Breast epithelium (tissue), 4 donors: Measurements from ENCODE around the gene TMCC1. TPM values are rescaled to one million over a fixed set of nuclear protein-coding genes. Genes with fewer than 3 reads are reported as not detected.
"Not testable (repeated sequence)": the region's sequence is repeated elsewhere in the genome, so short reads cannot be mapped to it uniquely, and the experiment has no call there.

Experiments
- DNase-seq, 2 donors: peaks; one replicate each; pipeline ENCODE4 v3.0.0-alpha.2; 2019; ENCODE audit warnings: low spot score in 2 of 2
- H3K27ac ChIP-seq, 2 donors: fragments of 200-600 bp; sonication (generic) in 1 of 2; one replicate each; pipeline ENCODE4 v1.5.1; 2016 to 2019; ENCODE audit warnings: mild to moderate bottlenecking in 1 of 2
- H3K27me3 ChIP-seq, 2 donors: fragments of 200-600 bp; sonication (generic) in 1 of 2; one replicate each; pipeline versions ENCODE4 v1.5.1 to v1.6.0; 2017 to 2019; ENCODE audit warnings: control low read depth in 1 of 2, mild to moderate bottlenecking in 1 of 2
- H3K36me3 ChIP-seq: fragments of 200-600 bp; one replicate; pipeline ENCODE4 v1.5.1; 2019
- H3K4me1 ChIP-seq, 2 donors: fragments of 200-600 bp; sonication (generic); one replicate each; pipeline ENCODE4 v1.5.1; 2016 to 2019; ENCODE audit warnings: control low read depth in 1 of 2
- H3K4me3 ChIP-seq, 3 donors: fragments of 200-600 bp; sonication (generic); 1 replicate in 2 of 3; 2 replicates in 1 of 3; pipeline ENCODE4 v1.5.1; 2016 to 2019; ENCODE audit warnings: mild to moderate bottlenecking in 3 of 3, moderate library complexity in 2 of 3
- H3K9me3 ChIP-seq, 2 donors: fragments of 200-600 bp; sonication (generic) in 1 of 2; one replicate each; pipeline ENCODE4 v1.5.1; 2016 to 2019; ENCODE audit warnings: control low read depth in 1 of 2
- CTCF ChIP-seq, 3 donors: fragments of 450-650 bp; IDR thresholded peaks; one replicate each; pipeline ENCODE4 v1.5.1; 2016 to 2017; ENCODE audit warnings: antibody characterized with exemption in 3 of 3, mild to moderate bottlenecking in 3 of 3, moderate library complexity in 3 of 3
- POLR2A ChIP-seq: fragments of 450-650 bp; IDR thresholded peaks from one replicate; pipeline ENCODE4 v1.6.1; 2016; ENCODE audit warnings: antibody characterized with exemption, mild to moderate bottlenecking, moderate library complexity
- POLR2AphosphoS5 ChIP-seq, 3 donors: sonication (generic); formaldehyde crosslinking; IDR thresholded peaks; one replicate each; pipeline ENCODE4 v1.6.1; 2017; ENCODE audit warnings: antibody characterized with exemption in 3 of 3
- intact Hi-C: fragments of 100-400 bp; cut with DNase I; formaldehyde crosslinking; loops from one replicate; pipeline ENCODE4 v1.15.1; 2023; ENCODE audit warnings: low total_unique reads
- total RNA-seq, 3 donors: library from RNA; depleted of rRNA; stranded (reverse); fragments of >200 nt; gene quantifications; one replicate each; pipeline ENCODE4 v1.1.0, GENCODE V29; 2016

TMCC1 gene
- total RNA-seq, 3 donors from 2014 or later: 29.4 to 48.1 (median 29.8) TPM

GRCh38 chr3:129859272-129859671 lies 34.2 kb downstream of the TMCC1 start:
- intact Hi-C loops: no loop called here
- Histone ChIP-seq H3K27me3 (no peaks in the 10 kb centered on the region), H3K4me3 (no peak overlapping the region), H3K9me3 (no peaks in the 10 kb centered on the region), H3K36me3 (no peaks in the 10 kb centered on the region), H3K4me1 (no peaks in the 10 kb centered on the region), H3K27ac (no peak overlapping the region)
- no peak for DNase-seq
- TF ChIP-seq CTCF (IDR thresholded peaks at IDR 0.05) (no peak), POLR2A (no peak), POLR2AphosphoS5 (IDR thresholded peaks at IDR 0.05) (no peak)

GRCh38 chr3:129857899-129858298 lies 35.6 kb downstream of the TMCC1 start:
- Histone ChIP-seq H3K4me3 (no peak overlapping the region), H3K27ac (no peak overlapping the region), H3K9me3 (no peaks in the 10 kb centered on the region), H3K36me3 (no peaks in the 10 kb centered on the region), H3K4me1 (no peaks in the 10 kb centered on the region), H3K27me3 (no peaks in the 10 kb centered on the region)
- no peak for DNase-seq
- intact Hi-C loops: no loop called here
- TF ChIP-seq POLR2AphosphoS5 (IDR thresholded peaks at IDR 0.05): no peak
- no peak for TF ChIP-seq CTCF (IDR thresholded peaks at IDR 0.05)
- no peak for TF ChIP-seq POLR2A

DNA sequence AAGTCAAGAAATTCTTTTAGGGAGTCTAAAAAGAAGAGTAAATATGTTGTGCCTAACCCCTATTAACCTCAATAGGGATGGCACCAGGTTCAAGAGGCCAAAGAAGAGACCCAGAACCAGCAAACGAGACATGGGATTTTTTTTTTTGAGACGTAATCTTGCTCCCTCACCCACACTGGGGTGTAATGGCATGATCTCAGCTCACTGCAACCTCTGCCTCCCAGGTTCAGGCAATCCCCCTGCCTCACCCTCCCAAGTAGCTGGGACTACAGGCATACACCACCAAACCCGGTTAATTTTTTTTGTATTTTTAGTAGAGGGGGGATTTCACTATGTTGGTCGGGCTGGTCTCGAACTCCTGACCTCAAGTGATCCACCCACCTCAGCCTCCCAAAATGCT lies 36.7 kb downstream of the TMCC1 start:
- H3K9me3 ChIP-seq, DNase-seq, H3K36me3 ChIP-seq, H3K4me1 ChIP-seq, H3K27me3 ChIP-seq, intact Hi-C loops, H3K4me3 ChIP-seq: not testable (repeated sequence)
- H3K27ac ChIP-seq: peak overlapping the region in 1 of 2 donors; percentile 48

DNA sequence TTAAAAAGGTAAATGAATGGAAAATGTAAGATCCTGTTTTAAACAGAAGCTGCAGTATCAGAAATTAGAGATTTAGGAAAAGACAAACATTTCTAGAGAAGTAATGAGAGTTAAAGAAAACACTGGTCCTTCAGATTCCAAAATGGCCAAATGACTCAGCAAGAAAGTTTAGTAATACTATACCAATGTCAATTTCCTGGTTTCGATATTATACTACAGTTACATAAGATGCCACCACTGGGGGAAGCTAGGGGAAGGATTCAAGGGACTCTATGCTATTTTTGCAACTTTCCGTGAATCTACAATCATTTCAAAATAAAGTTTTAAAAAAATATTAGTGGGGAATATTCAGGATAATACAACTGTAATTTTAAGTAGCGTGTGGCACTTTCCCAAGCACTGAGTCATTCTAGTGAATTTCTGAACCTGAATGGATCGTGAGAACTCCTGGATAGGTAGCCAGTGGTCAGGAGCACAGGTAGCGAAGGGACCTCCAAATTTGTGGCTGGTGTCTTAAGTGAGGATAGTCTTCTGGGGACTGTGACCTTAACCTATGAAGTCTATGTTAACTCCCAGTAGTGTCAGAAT lies 37.6 kb downstream of the TMCC1 start:
- no peak for DNase-seq
- no peaks in the 10 kb centered on the region for H3K36me3 ChIP-seq
- intact Hi-C loops: no loop called here
- H3K27me3 ChIP-seq: no peaks in the 10 kb centered on the region
- H3K9me3 ChIP-seq: no peaks in the 10 kb centered on the region
- H3K4me1 ChIP-seq: no peaks in the 10 kb centered on the region
- TF ChIP-seq POLR2A: no peak
- no peak for TF ChIP-seq POLR2AphosphoS5 (IDR thresholded peaks at IDR 0.05)
- TF ChIP-seq CTCF (IDR thresholded peaks at IDR 0.05): no peak
- peak overlapping the region in 1 of 2 donors; percentile 52 for H3K27ac ChIP-seq
- H3K4me3 ChIP-seq: no peak overlapping the region

DNA sequence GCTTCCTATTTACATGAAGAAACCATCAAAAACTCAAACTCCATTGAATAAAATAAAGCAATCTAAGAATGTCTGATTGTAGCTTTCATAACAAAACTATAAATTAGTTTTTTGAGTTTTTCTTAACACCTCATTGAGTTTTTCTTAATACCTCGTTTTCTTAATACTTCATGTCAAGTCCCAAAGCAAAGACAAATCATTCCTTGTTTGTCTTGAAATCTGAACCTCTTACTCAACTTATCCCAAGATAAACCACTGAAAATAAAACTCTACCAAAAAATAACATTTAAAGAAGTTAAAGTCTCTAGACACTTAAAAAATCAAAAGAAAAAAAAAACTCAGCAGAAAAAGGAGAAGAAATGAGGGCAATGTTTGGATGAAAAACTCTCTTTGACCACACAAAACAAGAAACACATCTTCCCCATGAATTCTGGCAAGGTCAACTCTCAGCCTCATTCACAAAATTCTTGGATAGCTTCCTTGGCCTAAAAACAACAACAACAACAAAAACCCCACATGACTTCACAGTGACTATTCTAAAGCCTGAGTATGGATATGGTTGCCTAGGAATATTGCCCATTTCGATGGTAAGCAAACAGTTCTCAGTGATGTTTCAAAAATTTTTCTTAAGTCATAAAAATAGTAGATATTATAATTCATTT lies 38.2 kb downstream of the TMCC1 start:
- intact Hi-C loops: no loop called here
- DNase-seq: no peak
- Histone ChIP-seq H3K4me1 (no peaks in the 10 kb centered on the region), H3K27me3 (no peaks in the 10 kb centered on the region), H3K36me3 (no peaks in the 10 kb centered on the region), H3K27ac (peak overlapping the region; percentile 36 to 52), H3K9me3 (no peaks in the 10 kb centered on the region), H3K4me3 (no peak overlapping the region)
- no peak for TF ChIP-seq CTCF (IDR thresholded peaks at IDR 0.05)
- no peak for TF ChIP-seq POLR2A
- no peak for TF ChIP-seq POLR2AphosphoS5 (IDR thresholded peaks at IDR 0.05)
